GM18873 (cell line): ENCODE measurements around the gene ADGRB2.
"Not testable (repeated sequence)": the region's sequence is repeated elsewhere in the genome, so short reads cannot be mapped to it uniquely, and the experiment has no call there.

ENCODE experiments used
- ATAC-seq: cut with Tn5 transposase; IDR thresholded peaks from one replicate; pipeline ENCODE4 v1.9.1; 2021; ENCODE audit warnings: mild to moderate bottlenecking, moderate library complexity, moderate number of reproducible peaks; ENCODE audit not compliant: unreplicated experiment, low FRiP score

ADGRB2 gene

DNA sequence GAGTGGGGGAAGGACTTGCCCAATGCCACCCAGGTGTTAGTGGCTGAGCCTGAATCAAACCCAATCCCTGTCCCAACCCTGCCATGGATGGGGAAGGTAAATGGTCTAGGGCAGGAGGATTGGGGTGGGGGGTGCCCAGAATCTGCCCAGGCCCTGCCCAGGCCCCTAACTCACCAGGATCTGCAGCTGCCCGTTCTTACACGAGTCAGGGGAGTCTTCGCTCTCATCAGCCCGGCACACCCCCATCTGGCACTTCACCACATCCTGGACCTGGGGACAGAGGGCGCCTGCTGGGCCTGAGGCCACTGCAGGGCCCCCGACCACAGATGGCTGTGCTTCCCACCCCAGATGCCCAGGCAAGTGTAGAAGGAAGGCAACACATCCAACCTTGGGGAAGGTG, 31.8 kb downstream of the ADGRB2 start:
- ATAC-seq, result no peak

- ATAC-seq, result no peak
These were observed 33.0 kb downstream of the ADGRB2 start for GRCh38 chr1:31731049-31731565.

DNA sequence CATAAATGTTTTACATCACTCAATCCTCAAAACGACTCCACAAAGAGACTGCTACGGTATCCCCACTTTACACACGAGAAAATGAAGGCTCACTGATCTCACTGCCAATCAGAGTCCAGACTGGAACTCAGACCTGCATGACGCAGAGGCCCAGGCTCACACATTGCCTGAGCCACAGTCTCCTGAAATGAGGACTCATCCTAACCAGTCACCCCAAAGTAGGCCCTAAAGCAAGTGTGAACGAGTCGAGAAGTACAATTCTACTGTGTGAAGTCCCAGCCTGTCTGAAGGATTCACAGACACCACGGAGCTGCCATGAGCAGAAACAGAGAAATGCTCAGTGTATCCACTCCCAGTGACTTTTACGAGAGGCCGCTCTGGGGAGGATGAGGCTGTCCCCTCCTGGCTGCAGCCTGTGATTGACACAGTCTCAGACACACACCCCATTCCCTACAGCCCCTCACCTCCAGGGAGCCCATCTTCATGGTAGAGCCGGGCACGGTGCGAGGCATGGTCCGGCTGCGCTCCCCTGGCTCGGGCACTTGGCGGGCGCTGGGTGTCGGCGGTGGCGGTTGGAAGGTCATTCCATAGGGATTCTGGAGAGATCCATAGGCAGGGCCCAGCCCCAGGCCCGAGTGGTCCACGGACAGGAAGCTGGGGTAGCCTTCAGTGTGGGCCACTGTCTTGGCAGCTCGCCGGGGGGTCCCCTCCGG, 33.6 kb downstream of the ADGRB2 start:
- no peak for ATAC-seq

DNA sequence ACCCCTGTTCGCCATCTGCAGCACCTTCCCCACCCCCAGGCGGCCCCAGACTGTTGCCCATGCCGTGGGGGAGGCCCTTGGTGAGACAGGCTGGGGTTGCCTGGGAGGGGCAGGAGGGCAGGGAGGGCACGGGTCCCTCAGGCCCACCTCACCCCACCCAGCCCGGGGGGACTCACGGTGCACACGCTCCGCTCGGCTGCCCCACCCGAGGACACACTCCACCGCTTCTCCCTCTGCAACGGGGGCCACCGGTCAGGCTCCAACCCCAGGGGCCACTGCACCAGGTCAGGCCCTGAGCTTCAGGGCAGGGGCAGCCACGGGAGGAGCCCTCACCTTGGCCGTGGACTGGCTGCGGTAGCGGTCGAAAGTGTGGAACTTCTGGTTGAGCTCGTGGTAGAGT, 36.3 kb downstream of the ADGRB2 start:
- ATAC-seq, result no peak

DNA sequence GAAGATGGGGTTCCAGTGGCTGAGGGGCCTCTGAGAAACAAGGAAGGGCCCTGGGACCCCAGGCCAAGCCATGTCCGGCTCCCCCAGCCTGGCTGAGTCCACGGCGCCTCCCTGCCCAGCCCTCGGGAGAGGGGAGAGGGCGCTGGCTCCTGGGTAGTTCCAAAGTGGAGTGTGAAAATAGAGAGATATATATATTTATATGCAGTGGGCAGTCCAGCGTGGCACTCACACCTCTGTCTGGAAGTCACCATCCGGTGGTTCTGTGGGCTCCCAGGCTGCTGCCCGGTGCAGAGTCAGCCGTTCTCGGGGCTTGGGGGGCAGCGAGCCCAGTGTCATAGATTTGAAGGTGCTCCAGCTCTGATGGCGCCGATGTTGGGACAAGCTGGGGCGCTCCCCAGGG, 36.9 kb downstream of the ADGRB2 start:
- no peak for ATAC-seq

- no peak for ATAC-seq
These were observed 37.4 kb downstream of the ADGRB2 start for GRCh38 chr1:31726715-31727114.

- ATAC-seq, result no peak
These were observed 38.2 kb downstream of the ADGRB2 start for GRCh38 chr1:31725777-31726535.

DNA sequence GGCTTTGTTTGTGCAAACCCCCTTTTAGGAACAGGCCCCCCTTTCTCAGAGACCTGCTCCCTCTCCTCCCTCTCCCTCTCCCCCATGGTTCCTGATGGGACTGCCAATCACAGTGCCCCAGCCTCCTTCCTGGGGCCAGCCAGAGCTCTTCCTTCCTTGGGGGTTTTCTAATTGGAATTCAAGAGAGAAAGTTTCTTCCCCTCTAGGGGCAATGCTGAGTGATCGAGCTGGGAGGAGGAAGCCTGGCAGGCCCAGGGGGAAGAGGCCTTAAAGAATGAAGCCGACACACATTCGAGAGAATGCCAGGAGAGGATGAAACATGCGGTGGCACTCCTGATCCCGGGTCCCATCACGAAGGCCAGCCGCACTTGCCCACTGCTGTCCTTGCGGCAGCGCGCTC, 39.0 kb downstream of the ADGRB2 start:
- ATAC-seq, result no peak

DNA sequence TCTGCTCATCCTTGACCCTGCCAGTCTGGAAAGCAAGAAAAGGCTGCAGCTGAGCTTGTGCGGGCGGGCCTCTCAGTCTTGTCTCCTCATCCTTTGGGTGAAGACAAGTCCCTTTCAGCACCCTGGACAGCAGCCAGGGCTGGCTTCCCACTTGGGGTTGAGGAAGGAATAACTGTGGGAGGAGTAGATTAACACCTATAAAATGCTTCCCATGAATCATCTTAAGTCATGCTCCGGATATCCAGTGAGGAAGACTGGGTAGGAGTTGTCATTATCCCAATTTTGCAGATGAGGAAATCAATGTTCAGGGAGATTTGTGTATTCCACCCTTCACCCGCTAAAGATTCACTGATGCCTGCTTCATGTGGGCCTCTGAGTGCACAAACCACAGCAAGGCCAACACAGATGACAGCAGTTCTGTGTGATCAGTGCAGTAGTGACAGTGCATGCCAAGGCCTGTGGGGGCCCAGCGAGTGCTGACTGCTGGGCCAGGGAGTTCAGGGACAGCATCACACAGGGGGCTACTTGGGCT, 40.2 kb downstream of the ADGRB2 start:
- no peak for ATAC-seq

- no peak for ATAC-seq
These were observed 45.7 kb downstream of the ADGRB2 start for GRCh38 chr1:31718327-31718897.

- ATAC-seq, result no peak
These were observed 46.8 kb downstream of the ADGRB2 start for GRCh38 chr1:31717341-31717740.

- no peak for ATAC-seq
These were observed 48.3 kb downstream of the ADGRB2 start for GRCh38 chr1:31715873-31716220.

DNA sequence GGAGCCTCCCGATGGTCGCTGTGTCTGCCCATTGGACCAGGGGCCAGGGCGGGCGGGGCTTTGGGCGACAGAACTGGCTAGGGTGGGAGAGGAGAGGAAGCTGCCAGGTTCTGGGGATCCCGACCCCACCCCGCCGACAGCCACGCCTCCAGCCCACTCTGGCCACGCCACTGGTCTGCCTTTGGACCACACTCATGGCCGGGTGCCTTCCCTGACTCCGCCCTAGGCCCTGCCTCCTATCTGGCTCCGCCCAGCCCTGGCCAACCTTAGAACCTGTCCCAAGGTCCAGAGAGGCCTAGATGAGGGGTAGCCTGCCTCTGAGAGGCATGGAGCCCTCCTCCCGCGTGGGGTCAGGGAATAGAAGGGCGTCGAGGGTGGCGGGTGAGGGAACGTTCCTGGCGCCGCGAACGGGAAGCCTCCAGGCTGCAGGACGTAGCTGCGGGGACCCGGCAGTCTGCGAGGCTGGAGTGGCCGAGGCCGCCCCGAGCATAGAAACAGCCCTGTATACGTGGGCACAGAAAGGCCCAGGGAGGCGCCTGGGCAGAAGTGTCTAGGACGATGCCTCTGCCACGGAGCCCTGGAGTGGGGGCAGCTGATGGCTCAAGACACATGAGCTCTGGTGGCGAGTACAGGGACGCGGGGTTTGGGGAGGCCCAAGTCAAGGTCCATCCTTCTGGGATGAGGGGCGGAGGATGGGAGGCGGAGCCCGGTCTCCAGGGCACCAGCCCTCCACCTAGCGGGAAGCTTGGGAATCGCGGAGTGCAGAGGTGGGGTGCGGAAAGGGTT, 48.9 kb downstream of the ADGRB2 start:
- no peak for ATAC-seq

DNA sequence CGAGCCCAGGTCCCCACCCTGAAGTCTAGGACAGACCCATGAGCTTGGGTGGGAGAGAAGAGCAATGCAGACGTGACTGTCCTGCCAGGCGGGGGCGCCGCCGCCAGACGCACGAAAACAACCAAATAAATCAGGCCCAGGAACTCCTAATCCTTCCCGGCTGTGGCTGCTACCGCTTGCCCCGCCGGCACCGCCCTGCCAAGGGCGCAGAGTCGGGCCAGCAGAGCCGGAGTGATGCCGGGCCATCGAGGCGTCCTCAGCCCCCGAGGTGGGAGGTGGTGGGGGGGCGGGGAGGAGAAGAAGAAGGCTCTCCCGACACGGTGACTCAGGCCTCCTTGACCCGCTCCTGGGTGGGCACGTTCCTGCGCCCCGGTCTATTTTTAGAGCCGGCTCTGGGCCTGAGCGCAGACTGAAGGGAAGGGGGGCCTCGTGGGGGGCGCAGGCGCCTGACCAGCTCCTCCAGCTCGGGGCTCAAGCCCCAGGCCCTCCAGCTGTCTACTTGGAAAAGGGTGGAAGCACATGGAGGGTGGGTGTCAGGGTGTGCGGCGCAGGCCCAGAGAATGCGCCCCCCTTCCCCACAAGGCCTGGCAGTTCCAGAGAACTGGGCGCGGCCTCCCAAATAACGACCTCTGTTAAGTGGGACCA, 49.6 kb downstream of the ADGRB2 start:
- ATAC-seq, result no peak

- no peak for ATAC-seq
These were observed 51.5 kb downstream of the ADGRB2 start for GRCh38 chr1:31712630-31713029.

DNA sequence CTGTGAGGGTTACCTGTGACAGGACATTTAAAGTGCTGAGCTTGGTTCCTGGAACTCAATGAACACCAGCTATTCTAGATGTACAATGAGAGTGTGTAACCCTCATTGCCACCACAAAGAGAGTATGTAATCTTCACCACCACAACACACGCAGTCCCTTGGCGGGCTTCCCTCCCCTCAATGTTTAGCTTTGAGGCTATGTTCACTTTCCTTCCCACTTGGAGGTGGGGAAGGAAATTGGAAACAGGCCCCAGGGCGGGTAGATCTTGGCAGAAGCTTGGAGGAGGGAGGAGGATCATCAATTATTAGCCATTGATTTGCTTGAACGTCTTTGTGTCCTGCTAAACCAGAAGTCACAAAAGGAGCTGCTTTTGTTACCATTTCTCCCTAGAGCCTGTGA, 52.1 kb downstream of the ADGRB2 start:
- no peak for ATAC-seq

DNA sequence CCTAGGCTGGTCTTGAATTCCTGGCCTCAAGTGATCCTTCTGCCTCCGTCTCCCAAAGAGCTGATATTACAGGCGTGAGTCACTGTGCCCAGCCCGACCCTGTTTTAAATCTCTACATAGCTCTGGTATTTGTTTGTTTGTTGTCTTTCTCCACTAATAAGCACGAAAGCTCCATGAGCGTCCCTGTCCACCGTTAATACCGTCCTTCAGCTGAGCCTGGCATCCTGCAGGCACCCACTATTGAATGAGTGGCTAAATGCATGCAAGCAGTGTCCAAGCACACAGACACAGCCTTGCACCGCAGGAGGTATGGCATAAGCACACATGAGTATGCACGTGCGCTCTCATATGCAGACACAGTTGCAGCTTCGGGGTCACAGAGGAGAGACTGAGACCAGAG, 55.8 kb downstream of the ADGRB2 start:
- ATAC-seq, result no peak

- no peak for ATAC-seq
These were observed 56.4 kb downstream of the ADGRB2 start for GRCh38 chr1:31707711-31708110.

DNA sequence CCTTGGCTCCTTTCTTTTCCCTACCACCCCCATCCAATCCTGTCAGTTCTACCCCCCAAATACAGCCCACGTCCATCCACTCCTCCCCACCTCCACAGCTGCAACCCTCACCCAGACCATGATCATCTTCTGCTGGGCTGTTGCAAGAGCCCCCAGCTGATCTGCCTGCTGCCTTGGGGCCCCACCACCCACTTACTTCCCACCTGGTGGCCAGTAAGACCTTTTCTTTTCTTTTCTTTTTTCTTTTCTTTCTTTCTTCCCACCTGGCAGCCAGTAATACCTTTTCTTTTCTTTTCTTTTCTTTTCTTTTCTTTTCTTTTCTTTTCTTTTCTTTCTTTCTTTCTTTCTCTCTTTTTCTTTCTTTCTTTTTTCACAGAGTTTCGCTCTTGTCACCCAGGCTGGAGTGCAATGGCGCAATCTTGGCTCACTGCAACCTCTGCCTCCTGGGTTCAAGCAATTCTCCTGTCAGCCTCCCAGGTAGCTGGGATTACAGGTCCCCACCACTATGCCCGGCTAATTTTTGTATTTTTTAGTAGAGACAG, 57.0 kb downstream of the ADGRB2 start:
- not testable (repeated sequence) for ATAC-seq
